Upper lobe of right lung (tissue), 1 donor: Measurements from ENCODE around the gene OR5B21. TPM values are rescaled to one million over a fixed set of nuclear protein-coding genes. Genes with fewer than 3 reads are reported as not detected.

Experiments
- ATAC-seq: fragments of 200-7000 bp; cut with Tn5 transposase; one replicate; pipeline ENCODE4 v1.9.1; 2020; ENCODE audit warnings: mild to moderate bottlenecking, moderate library complexity
- DNase-seq: peaks from one replicate; pipeline ENCODE4 v3.0.0-alpha.2; 2020
- H3K27ac ChIP-seq: fragments of 200-600 bp; one replicate; pipeline ENCODE4 v1.8.0; 2022
- H3K27me3 ChIP-seq: fragments of 200-600 bp; one replicate; pipeline ENCODE4 v1.8.0; 2022; ENCODE audit warnings: mild to moderate bottlenecking
- H3K36me3 ChIP-seq: fragments of 200-600 bp; one replicate; pipeline ENCODE4 v1.8.0; 2022
- H3K4me1 ChIP-seq: fragments of 200-600 bp; one replicate; pipeline ENCODE4 v1.8.0; 2022
- H3K4me3 ChIP-seq: fragments of 200-600 bp; one replicate; pipeline ENCODE4 v1.8.0; 2022; ENCODE audit warnings: mild to moderate bottlenecking
- H3K9me3 ChIP-seq: fragments of 200-600 bp; one replicate; pipeline ENCODE4 v1.8.0; 2022
- CTCF ChIP-seq: fragments of 200-600 bp; IDR thresholded peaks from one replicate; pipeline ENCODE4 v1.8.0; 2022; ENCODE audit warnings: antibody characterized with exemption
- intact Hi-C: fragments of 100-400 bp; cut with DNase I; formaldehyde crosslinking; loops from one replicate; pipeline ENCODE4 v1.11.0; 2022
- total RNA-seq: library from RNA; stranded (reverse); fragmentation: NEBNext Ultra II Directional; extraction: Animal tissue kit (Norgen Biotek cat#: 25700); gene quantifications from one replicate; pipeline ENCODE4 v1.2.1, GENCODE V29; 2021
- donor health status: DM: no; HTN: yes; CAD: no; lungs with severe emphysema.

Gene OR5B21
- total RNA-seq, 1 donor from 2014 or later: not detected

- Histone ChIP-seq H3K9me3 (no peaks in the 10 kb centered on the region), H3K27ac (no peak overlapping the region), H3K4me1 (peaks cover 28% of the 10 kb centered on the region), H3K36me3 (peaks cover 35% of the 10 kb centered on the region), H3K4me3 (no peak overlapping the region), H3K27me3 (no peaks in the 10 kb centered on the region)
- TF ChIP-seq CTCF: no peak
- intact Hi-C loops: no loop called here
- ATAC-seq (no peak), DNase-seq (no peak)
Observed at GRCh38 chr11:58526721-58527120, 18.8 kb upstream of the OR5B21 start.

- Histone ChIP-seq H3K4me1 (peaks cover 28% of the 10 kb centered on the region), H3K4me3 (no peak overlapping the region), H3K9me3 (no peaks in the 10 kb centered on the region), H3K27ac (peak overlapping the region; percentile 26), H3K36me3 (peaks cover 25% of the 10 kb centered on the region), H3K27me3 (no peaks in the 10 kb centered on the region)
- intact Hi-C loops: no loop called here
- peak; percentile 73 for ATAC-seq
- DNase-seq: no peak
- TF ChIP-seq CTCF: no peak
Observed at GRCh38 chr11:58525037-58525614, 17.2 kb upstream of the OR5B21 start.

- H3K27me3 ChIP-seq: no peaks in the 10 kb centered on the region
- no peak for DNase-seq
- TF ChIP-seq CTCF: peak; percentile 70
- no peaks in the 10 kb centered on the region for H3K9me3 ChIP-seq
- H3K4me1 ChIP-seq: peaks cover 28% of the 10 kb centered on the region
- H3K4me3 ChIP-seq: no peak overlapping the region
- peaks cover 25% of the 10 kb centered on the region for H3K36me3 ChIP-seq
- intact Hi-C loops: no loop called here
- H3K27ac ChIP-seq: no peak overlapping the region
- ATAC-seq: peak; percentile 92
Observed at GRCh38 chr11:58524232-58525036, 16.5 kb upstream of the OR5B21 start.

GRCh38 chr11:58513747-58514367, 6.0 kb upstream of the OR5B21 start:
- ATAC-seq (peak; percentile 66), DNase-seq (no peak)
- Histone ChIP-seq H3K4me1 (no peaks in the 10 kb centered on the region), H3K27me3 (no peaks in the 10 kb centered on the region), H3K9me3 (no peaks in the 10 kb centered on the region), H3K36me3 (no peaks in the 10 kb centered on the region), H3K4me3 (no peak overlapping the region), H3K27ac (no peak overlapping the region)
- TF ChIP-seq CTCF: peak; percentile 59
- intact Hi-C loops: no loop called here

GRCh38 chr11:58511636-58512035, 3.7 kb upstream of the OR5B21 start:
- intact Hi-C loops: no loop called here
- no peak for ATAC-seq
- DNase-seq: no peak
- Histone ChIP-seq H3K27me3 (no peaks in the 10 kb centered on the region), H3K27ac (no peak overlapping the region), H3K36me3 (no peaks in the 10 kb centered on the region), H3K4me1 (no peaks in the 10 kb centered on the region), H3K9me3 (no peaks in the 10 kb centered on the region), H3K4me3 (no peak overlapping the region)
- no peak for TF ChIP-seq CTCF
